Measurements from ENCODE around the gene BMP6. TPM values are rescaled to one million over a fixed set of nuclear protein-coding genes. Genes with fewer than 3 reads are reported as not detected.
A peak's percentile ranks its signal among the peaks of the same experiment; 100 is the strongest.
"Not testable (repeated sequence)": the region's sequence is repeated elsewhere in the genome, so short reads cannot be mapped to it uniquely, and the experiment has no call there.

BMP6 gene
- polyA plus RNA-seq, 3 donors, result not detected

DNA sequence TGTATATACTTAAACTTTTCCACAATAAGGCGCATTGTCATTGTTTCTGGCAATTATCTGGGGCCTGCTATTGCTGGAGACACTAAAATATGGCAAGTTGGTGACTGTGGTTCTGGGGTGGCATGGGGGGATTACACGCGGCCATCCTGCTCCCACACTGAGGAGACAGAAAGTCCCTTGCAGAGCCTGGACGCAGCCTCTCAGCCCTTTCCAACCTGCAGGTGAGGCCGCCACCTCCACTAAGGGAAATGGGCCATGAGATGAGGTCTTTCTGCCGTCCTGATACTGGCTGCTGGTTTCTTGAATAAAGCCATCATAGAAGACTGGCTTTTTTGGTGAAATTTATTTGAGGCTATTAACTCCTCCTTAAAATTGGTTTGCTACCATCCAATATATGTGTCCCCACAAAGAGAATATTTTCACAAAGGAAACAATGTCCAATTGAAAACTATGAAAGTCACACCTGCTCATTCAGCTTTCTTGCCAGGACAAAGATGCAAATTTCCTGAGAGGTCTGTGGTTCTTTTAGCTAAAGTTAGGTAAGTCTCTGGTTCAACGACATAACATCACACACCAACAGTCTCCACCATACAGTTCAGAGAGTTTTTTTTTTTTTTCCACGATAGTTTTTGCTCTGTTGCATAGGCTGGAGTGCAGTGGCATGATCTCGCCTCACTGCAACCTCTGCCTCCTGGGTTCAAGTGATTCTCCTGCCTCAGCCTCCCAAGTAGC is 171.7 kb downstream of the BMP6 start:
- H3K36me3 ChIP-seq (replicated peaks in 1 of 2; ENCODE audit: control insufficient read depth in 1 of 2, insufficient read depth in 2 of 2, low read length in 2 of 2), result peaks cover 92 to 100% of the 10 kb centered on the region in 2 donors
- no peak overlapping the region for H3K4me3 ChIP-seq (replicated peaks in 1 of 3; ENCODE audit: low read depth in 2 of 3, low read length in 3 of 3)
- H3K27me3 ChIP-seq (ENCODE audit: control insufficient read depth in 2 of 2, insufficient read depth in 2 of 2, low read length in 2 of 2), result no peaks in the 10 kb centered on the region
- no peaks in the 10 kb centered on the region for H3K9me3 ChIP-seq (replicated peaks in 1 of 2; ENCODE audit: control insufficient read depth in 1 of 2, insufficient read depth in 1 of 2, low read length in 2 of 2)
- Mint-ChIP-seq H3K36me3 (peaks cover 86 to 91% of the 10 kb centered on the region in 2 donors), H3K27me3 (ENCODE audit: low read depth in 3 of 3) (no peaks in the 10 kb centered on the region), H3K27ac (no peak overlapping the region), H3K4me1 (peaks cover 4% of the 10 kb centered on the region), H3K4me3 (no peak overlapping the region), H3K9me3 (no peaks in the 10 kb centered on the region)
- H3K27ac ChIP-seq (ENCODE audit: low read depth in 1 of 2, low read length in 2 of 2), result no peak overlapping the region
- H3K79me2 ChIP-seq (ENCODE audit: insufficient read depth, low read length), result no peaks in the 10 kb centered on the region
- H2AFZ ChIP-seq (ENCODE audit: insufficient read depth, low read depth, low read length, poor library complexity, severe bottlenecking), result no peak overlapping the region
- TF ChIP-seq, protein P1, sequence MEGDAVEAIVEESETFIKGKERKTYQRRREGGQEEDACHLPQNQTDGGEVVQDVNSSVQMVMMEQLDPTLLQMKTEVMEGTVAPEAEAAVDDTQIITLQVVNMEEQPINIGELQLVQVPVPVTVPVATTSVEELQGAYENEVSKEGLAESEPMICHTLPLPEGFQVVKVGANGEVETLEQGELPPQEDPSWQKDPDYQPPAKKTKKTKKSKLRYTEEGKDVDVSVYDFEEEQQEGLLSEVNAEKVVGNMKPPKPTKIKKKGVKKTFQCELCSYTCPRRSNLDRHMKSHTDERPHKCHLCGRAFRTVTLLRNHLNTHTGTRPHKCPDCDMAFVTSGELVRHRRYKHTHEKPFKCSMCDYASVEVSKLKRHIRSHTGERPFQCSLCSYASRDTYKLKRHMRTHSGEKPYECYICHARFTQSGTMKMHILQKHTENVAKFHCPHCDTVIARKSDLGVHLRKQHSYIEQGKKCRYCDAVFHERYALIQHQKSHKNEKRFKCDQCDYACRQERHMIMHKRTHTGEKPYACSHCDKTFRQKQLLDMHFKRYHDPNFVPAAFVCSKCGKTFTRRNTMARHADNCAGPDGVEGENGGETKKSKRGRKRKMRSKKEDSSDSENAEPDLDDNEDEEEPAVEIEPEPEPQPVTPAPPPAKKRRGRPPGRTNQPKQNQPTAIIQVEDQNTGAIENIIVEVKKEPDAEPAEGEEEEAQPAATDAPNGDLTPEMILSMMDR (IDR thresholded peaks at IDR 0.05), result no peak
- H4K20me1 ChIP-seq (ENCODE audit: insufficient read depth, low read length), result no peaks in the 10 kb centered on the region
- no peak overlapping the region for H3K4me2 ChIP-seq (replicated peaks; ENCODE audit: extremely low read depth, low read length, poor library complexity, severe bottlenecking)
- no peaks in the 10 kb centered on the region for H3K4me1 ChIP-seq (ENCODE audit: control insufficient read depth in 1 of 2, insufficient read depth in 2 of 2, low read length in 2 of 2)
- H3K9ac ChIP-seq (ENCODE audit: insufficient read depth, low read length, poor library complexity, severe bottlenecking), result no peak overlapping the region
- WGBS (ENCODE audit: insufficient coverage), result 96% methylated on average over 4 of the region's 9 CpGs
- DNase-seq, result no peak
- intact Hi-C loops (cut with micrococcal nuclease), result no loop called here

DNA sequence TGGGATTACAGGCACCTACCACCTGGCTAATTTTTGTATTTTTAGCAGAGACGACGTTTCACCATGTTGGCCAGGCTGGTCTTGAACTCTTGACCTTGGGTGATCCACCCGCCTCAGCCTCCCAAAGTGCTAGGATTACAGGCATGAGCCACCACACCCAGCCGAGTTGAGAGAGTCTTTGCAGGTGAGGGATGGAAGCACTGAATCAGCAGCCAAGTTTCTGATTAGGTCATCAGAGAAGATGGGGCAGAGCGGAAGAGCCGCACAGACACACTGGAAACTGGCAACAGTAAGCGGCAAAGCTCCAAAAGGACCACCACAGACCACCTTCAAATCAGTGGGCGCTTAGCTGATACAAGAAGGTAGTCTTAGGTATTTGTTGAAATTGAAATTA is 172.3 kb downstream of the BMP6 start:
- H3K4me3 Mint-ChIP-seq; H3K27me3 Mint-ChIP-seq (ENCODE audit: low read depth in 3 of 3); DNase-seq; H3K27ac ChIP-seq (ENCODE audit: low read depth in 1 of 2, low read length in 2 of 2); H3K9ac ChIP-seq (ENCODE audit: insufficient read depth, low read length, poor library complexity, severe bottlenecking); H3K9me3 ChIP-seq (replicated peaks in 1 of 2; ENCODE audit: control insufficient read depth in 1 of 2, insufficient read depth in 1 of 2, low read length in 2 of 2); H2AFZ ChIP-seq (ENCODE audit: insufficient read depth, low read depth, low read length, poor library complexity, severe bottlenecking); H3K27me3 ChIP-seq (ENCODE audit: control insufficient read depth in 2 of 2, insufficient read depth in 2 of 2, low read length in 2 of 2); H3K4me1 ChIP-seq (ENCODE audit: control insufficient read depth in 1 of 2, insufficient read depth in 2 of 2, low read length in 2 of 2); H4K20me1 ChIP-seq (ENCODE audit: insufficient read depth, low read length); H3K4me1 Mint-ChIP-seq; H3K4me3 ChIP-seq (replicated peaks in 1 of 3; ENCODE audit: low read depth in 2 of 3, low read length in 3 of 3); intact Hi-C loops (cut with micrococcal nuclease); H3K9me3 Mint-ChIP-seq; H3K79me2 ChIP-seq (ENCODE audit: insufficient read depth, low read length); H3K4me2 ChIP-seq (replicated peaks; ENCODE audit: extremely low read depth, low read length, poor library complexity, severe bottlenecking): not testable (repeated sequence)
- H3K36me3 Mint-ChIP-seq, result peaks cover 87 to 91% of the 10 kb centered on the region in 2 donors
- WGBS (ENCODE audit: insufficient coverage), result 100% methylated on average over 6 of the region's 8 CpGs
- H3K27ac Mint-ChIP-seq, result peak overlapping the region in 1 of 7 donors; percentile 14
- peaks cover 94 to 100% of the 10 kb centered on the region in 2 donors for H3K36me3 ChIP-seq (replicated peaks in 1 of 2; ENCODE audit: control insufficient read depth in 1 of 2, insufficient read depth in 2 of 2, low read length in 2 of 2)

All from CD14-positive monocyte (primary cell).